Right atrium auricular region (tissue), 2 donors: Measurements from ENCODE around the gene GRM7. TPM values are rescaled to one million over a fixed set of nuclear protein-coding genes. Genes with fewer than 3 reads are reported as not detected.
"Not testable (repeated sequence)": the region's sequence is repeated elsewhere in the genome, so short reads cannot be mapped to it uniquely, and the experiment has no call there.

Experiments
- DNase-seq: peaks from one replicate; pipeline ENCODE4 v3.0.0-alpha.2; 2019; ENCODE audit warnings: low spot score
- H3K27ac ChIP-seq, 2 donors: fragments of 200-600 bp; sonication (generic); 1 replicate in 1 of 2; 2 replicates in 1 of 2; pipeline ENCODE4 v1.5.1; 2016 to 2019
- H3K27me3 ChIP-seq, 2 donors: fragments of 200-600 bp; sonication (generic); one replicate each; pipeline versions ENCODE4 v1.5.1 to v1.6.0; 2017 to 2019
- H3K36me3 ChIP-seq: fragments of 200-600 bp; sonication (generic); one replicate; pipeline ENCODE4 v1.5.1; 2016
- H3K4me1 ChIP-seq, 2 donors: fragments of 200-600 bp; sonication (generic); one replicate each; pipeline versions ENCODE4 v1.5.1 to v1.6.0; 2017 to 2019
- H3K4me3 ChIP-seq, 2 donors: fragments of 200-600 bp; sonication (generic); 1 replicate in 1 of 2; 2 replicates in 1 of 2; pipeline ENCODE4 v1.5.1; 2017 to 2019; ENCODE audit warnings: mild to moderate bottlenecking in 1 of 2, moderate library complexity in 1 of 2
- H3K9me3 ChIP-seq, 2 donors: fragments of 200-600 bp; sonication (generic); one replicate each; pipeline ENCODE4 v1.5.1; 2019
- CTCF ChIP-seq, 2 donors: fragments of 200-600 bp; sonication (generic); IDR thresholded peaks; one replicate each; pipeline ENCODE4 v1.5.1; 2019; ENCODE audit warnings: antibody characterized with exemption in 2 of 2
- total RNA-seq, 2 donors: library from RNA; depleted of rRNA; stranded (reverse); fragments of >200 nt; gene quantifications; one replicate each; pipeline ENCODE4 v1.1.0, GENCODE V29; 2016

Gene GRM7
- total RNA-seq, 2 donors from 2014 or later: not detected

DNA sequence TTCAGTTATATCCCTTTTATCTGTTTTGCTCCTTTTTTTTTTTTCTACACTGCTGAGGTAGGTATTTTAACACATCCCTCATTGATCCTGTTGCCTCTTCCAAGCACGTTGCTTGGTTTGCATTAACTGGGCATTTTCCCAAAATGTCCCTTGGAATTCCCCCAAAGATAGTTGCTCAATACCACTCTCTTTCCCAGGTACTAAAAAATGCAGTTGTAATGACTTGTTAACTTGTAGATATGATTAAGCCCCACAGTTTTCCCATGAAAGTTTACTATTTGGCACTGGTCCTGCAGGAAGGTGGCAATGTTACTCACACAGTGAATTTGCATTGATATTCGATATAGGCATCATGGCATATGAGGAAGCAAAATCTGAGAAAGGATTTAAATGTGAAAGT is 67.1 kb downstream of the GRM7 start:
- Histone ChIP-seq H3K4me3 (no peak overlapping the region), H3K36me3 (no peaks in the 10 kb centered on the region), H3K27me3 (no peaks in the 10 kb centered on the region), H3K9me3 (no peaks in the 10 kb centered on the region), H3K27ac (no peak overlapping the region), H3K4me1 (no peaks in the 10 kb centered on the region)
- no peak for TF ChIP-seq CTCF (IDR thresholded peaks at IDR 0.05)
- DNase-seq: no peak

- Histone ChIP-seq H3K27ac (no peak overlapping the region), H3K27me3 (no peaks in the 10 kb centered on the region), H3K36me3 (no peaks in the 10 kb centered on the region), H3K4me1 (no peaks in the 10 kb centered on the region), H3K4me3 (no peak overlapping the region), H3K9me3 (no peaks in the 10 kb centered on the region)
- no peak for DNase-seq
- TF ChIP-seq CTCF (IDR thresholded peaks at IDR 0.05): no peak
Observed at GRCh38 chr3:6929918-6930317, 69.0 kb downstream of the GRM7 start.

DNA sequence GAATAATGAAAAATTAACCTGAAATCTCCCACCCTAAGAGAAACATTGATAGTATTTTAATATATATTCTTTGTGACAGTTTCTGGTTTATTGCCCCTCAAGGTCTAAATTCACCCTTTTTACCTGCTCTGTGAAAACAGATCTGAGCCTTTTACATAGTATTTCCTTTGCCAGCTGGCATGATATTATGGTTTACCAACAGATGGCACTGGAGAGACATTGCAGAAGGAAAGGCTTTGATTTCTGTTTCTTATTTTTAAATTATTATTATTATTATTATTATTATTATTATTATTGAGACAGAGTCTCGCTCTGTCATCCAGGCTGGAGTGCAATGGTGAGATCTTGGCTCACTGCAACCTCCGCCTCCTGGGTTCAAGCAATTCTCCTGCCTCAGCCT is 74.5 kb downstream of the GRM7 start:
- DNase-seq, H3K27ac ChIP-seq, H3K4me1 ChIP-seq, H3K9me3 ChIP-seq, H3K36me3 ChIP-seq, H3K27me3 ChIP-seq, H3K4me3 ChIP-seq: not testable (repeated sequence)

DNA sequence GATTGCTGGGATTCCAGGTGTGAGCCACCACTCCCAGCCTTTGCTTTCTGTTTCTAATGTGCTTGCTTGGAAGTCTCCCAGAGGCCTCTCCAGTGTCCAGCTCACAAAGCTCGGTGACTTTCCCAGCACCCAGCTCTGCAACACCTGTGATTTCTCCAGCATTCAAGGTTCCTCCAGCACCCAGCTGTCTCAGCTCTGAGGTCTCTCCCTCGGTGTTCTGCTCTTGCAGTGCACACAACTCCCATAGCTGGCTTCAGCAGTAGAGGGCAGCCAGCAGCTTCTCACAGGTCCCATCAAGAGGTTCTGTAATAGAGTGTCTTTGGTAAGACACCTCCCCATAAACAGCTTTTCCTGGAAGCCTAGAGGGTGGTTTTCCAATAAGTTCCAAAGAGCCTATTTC is 75.1 kb downstream of the GRM7 start:
- no peak overlapping the region for H3K27ac ChIP-seq
- H3K4me1 ChIP-seq: no peaks in the 10 kb centered on the region
- H3K27me3 ChIP-seq: no peaks in the 10 kb centered on the region
- no peak for DNase-seq
- no peak for TF ChIP-seq CTCF (IDR thresholded peaks at IDR 0.05)
- no peak overlapping the region for H3K4me3 ChIP-seq
- peaks cover 0 to 5% of the 10 kb centered on the region in 2 donors for H3K9me3 ChIP-seq
- H3K36me3 ChIP-seq: no peaks in the 10 kb centered on the region

DNA sequence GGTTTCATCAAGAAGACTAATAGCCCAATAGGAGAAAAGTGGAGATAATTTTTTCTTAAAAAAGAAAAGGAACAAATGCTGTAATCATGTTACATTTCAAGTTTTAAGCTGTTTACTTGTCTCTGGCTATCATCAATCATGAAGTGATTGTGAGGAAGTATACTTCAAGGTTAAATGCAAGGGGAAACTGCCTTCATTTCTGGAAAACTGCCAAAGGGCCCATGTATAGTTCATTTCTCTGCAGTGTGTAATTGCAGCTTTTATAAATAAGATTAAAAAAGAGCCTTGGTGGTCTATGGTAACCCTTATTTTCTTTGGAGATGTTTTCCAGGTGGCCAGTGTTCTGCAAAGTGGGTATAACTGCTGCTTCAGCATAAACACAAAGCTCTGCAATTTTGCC is 101.9 kb downstream of the GRM7 start:
- no peak for TF ChIP-seq CTCF (IDR thresholded peaks at IDR 0.05)

GRCh38 chr3:6965881-6966280 is 105.0 kb downstream of the GRM7 start:
- H3K9me3 ChIP-seq: no peaks in the 10 kb centered on the region
- H3K36me3 ChIP-seq: no peaks in the 10 kb centered on the region
- no peak for DNase-seq
- H3K4me1 ChIP-seq: no peaks in the 10 kb centered on the region
- TF ChIP-seq CTCF (IDR thresholded peaks at IDR 0.05): no peak
- no peak overlapping the region for H3K4me3 ChIP-seq
- no peaks in the 10 kb centered on the region for H3K27me3 ChIP-seq
- H3K27ac ChIP-seq: no peak overlapping the region

More for the DNA sequence above, 101.9 kb downstream of the GRM7 start:
- Histone ChIP-seq H3K9me3 (no peaks in the 10 kb centered on the region), H3K4me1 (no peaks in the 10 kb centered on the region), H3K4me3 (no peak overlapping the region), H3K36me3 (no peaks in the 10 kb centered on the region), H3K27ac (no peak overlapping the region), H3K27me3 (no peaks in the 10 kb centered on the region)
- DNase-seq: no peak
